GM21367 (cell line): Measurements from ENCODE around the gene GOLGA8A.
"Not testable (repeated sequence)": the region's sequence is repeated elsewhere in the genome, so short reads cannot be mapped to it uniquely, and the experiment has no call there.

Experiments used
- ATAC-seq: cut with Tn5 transposase; IDR thresholded peaks from one replicate; pipeline ENCODE4 v1.9.1; 2021; ENCODE audit not compliant: unreplicated experiment

The GOLGA8A gene

GRCh38 chr15:34409511-34409910 is 28.1 kb downstream of the GOLGA8A start:
- not testable (repeated sequence) for ATAC-seq

- ATAC-seq: not testable (repeated sequence)
These were observed 28.6 kb downstream of the GOLGA8A start for GRCh38 chr15:34408973-34409372.

GRCh38 chr15:34403899-34404298 is 33.7 kb downstream of the GOLGA8A start:
- not testable (repeated sequence) for ATAC-seq

GRCh38 chr15:34403160-34403598 is 34.4 kb downstream of the GOLGA8A start:
- not testable (repeated sequence) for ATAC-seq

- ATAC-seq: not testable (repeated sequence)
These were observed 39.9 kb downstream of the GOLGA8A start for GRCh38 chr15:34397637-34398259.

GRCh38 chr15:34392981-34393380 is 44.6 kb downstream of the GOLGA8A start:
- not testable (repeated sequence) for ATAC-seq

GRCh38 chr15:34389594-34390086 is 48.0 kb downstream of the GOLGA8A start:
- ATAC-seq: not testable (repeated sequence)
